Measurements from ENCODE around the gene ANKRD11.
"Not testable (repeated sequence)": the region's sequence is repeated elsewhere in the genome, so short reads cannot be mapped to it uniquely, and the experiment has no call there.

ANKRD11 gene

DNA sequence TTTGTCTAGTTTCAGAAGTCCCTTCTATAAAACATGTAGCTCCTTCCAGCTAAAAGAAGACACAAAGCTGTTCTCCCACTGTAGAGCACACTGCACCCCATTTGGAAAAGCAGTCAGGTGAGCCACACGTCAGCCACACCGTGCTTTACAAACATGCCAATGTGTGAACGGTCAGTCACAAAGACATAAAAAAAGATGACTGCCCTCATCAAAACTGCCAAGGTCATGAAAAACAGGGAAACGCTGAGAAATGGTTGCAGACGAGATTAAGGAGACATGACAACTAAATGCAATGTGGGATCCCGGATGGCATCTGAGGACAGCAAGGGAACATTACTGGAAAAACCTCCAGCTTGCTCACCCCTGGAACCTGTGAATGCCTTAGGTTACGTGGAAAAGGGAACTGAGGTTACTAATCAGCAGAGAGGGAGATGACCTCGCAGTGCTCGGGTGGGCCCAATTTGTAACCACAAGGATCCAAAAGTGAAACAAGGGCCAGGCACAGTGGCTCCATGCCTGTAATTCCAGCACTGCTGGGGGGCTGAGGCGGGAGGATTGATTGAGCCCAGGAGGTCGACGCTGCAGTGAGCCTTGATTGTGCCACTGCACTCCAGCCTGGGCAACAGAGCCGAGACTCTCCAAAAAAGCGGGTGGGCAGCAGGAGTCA is 8.1 kb downstream of the ANKRD11 start:
- in situ Hi-C loops (cut with MboI; ENCODE audit: low sequenced_read_pairs), result no loop called here

DNA sequence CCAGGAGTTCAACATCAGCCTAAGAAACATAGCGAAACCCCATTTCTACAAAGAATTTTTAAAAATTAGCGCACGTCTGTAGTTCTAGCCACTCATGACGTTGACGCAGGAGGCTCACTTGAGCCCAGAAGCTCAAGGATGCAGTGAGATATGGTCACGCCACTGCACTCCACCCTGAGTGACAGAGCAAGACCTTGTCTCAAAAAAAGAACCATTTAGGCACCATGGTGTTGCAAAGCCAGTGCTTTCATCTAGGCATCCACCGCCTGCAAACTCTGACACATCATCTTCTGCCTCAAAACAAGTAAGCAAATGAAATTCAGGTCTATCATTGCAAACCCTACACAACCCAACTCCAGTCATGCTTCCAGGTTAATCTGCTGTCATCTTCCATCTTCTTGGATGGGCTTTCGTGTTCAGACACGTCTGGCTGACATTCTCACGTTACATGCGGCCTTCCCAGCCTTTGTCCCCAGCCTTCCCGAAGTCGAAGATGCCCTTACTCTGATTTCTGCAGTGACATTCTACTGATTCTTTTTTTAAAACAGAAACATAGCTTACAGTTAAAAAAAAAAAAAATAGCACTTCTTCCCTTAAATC is 8.9 kb downstream of the ANKRD11 start:
- in situ Hi-C loops (cut with MboI; ENCODE audit: low sequenced_read_pairs), result no loop called here

DNA sequence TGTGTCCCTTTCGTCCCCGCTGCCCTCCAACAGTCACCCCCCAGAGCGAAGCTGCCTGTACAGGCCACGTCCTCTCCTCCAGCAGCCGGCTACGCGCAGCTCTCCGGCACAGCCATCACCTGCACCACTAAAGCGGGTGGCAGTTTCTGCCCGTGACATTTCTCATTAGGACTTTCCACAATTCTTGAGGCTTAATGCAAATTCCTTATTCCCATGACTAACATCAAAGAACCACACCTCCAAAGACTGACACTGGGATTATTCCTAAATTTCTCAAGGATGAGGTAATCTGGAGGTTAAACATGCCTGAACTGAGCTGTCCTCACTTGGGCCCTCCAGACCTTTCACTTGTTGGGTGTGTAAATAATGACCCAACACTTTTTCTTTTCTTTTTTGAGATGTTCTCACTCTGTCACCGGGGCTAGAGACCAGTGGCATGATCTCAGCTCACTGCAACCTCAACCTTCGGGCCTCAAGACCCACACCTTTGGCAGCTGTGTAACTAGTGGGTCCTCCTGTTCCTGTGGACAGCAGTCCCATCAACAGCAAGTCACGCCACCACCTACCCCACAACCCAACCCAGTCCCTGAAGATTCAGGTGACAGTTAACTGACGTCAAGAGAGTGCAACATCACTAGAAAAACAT is 11.7 kb downstream of the ANKRD11 start:
- in situ Hi-C loops (cut with MboI; ENCODE audit: low sequenced_read_pairs), result no loop called here

DNA sequence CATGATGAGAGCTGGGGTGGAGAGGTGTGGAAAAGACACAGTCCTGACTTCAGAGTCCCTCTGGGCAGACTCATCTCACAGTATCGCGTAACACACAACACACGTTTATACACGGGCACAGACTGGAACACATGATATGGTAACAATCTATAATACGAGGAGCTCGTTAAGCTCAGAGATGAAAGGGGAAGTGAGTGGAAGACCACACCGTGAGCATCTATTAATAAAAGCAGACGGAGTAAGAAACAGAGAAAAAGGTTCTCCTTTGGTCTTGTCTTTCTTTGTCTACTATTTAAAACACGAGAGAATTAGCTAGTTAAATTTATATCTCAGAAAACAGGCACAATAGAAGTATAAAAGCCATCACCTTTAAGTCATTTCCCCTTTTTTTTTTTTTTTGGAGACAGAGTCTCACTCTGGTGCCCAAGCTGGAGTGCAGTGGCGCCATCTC is 13.5 kb downstream of the ANKRD11 start:
- in situ Hi-C loops (cut with MboI; ENCODE audit: low sequenced_read_pairs), result no loop called here

DNA sequence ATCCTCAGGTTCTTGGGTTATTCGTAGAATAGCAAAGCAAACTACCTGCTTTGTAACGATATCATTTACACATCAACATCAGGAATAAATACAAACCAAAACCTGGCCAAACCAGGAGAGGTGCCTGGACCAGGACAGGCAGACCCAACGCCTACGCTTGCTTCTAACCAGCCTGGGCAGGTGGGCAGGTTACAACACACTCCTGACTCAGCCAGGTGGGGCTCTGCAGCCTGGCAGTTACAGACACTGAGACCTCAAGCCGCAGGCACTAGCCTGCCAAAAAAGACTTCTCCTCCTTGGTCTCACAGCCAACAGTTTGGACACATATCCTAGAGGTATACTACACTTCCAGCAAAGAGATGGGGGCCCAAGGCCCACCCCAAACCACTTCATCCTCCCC is 14.0 kb downstream of the ANKRD11 start:
- in situ Hi-C loops (cut with MboI; ENCODE audit: low sequenced_read_pairs), result no loop called here

DNA sequence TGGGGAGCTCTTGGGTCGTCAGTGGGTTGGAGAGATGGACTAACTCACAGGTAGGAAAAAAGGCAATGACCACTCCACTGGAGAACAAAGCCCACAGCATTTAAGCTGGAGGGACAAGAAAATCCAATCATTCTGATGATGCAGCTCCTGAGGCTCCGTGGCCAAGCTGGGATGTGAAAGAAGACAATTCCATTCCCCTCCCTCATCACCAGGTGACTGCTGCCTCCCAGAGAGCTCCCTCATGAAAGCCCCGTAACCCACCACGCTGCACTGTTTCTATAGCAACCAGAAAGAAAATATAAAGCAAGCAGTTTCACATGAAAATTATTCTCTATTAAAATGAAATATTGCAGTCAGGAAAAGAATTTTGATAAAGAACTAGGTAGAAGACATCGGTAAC is 15.2 kb downstream of the ANKRD11 start:
- in situ Hi-C loops (cut with MboI; ENCODE audit: low sequenced_read_pairs), result no loop called here

DNA sequence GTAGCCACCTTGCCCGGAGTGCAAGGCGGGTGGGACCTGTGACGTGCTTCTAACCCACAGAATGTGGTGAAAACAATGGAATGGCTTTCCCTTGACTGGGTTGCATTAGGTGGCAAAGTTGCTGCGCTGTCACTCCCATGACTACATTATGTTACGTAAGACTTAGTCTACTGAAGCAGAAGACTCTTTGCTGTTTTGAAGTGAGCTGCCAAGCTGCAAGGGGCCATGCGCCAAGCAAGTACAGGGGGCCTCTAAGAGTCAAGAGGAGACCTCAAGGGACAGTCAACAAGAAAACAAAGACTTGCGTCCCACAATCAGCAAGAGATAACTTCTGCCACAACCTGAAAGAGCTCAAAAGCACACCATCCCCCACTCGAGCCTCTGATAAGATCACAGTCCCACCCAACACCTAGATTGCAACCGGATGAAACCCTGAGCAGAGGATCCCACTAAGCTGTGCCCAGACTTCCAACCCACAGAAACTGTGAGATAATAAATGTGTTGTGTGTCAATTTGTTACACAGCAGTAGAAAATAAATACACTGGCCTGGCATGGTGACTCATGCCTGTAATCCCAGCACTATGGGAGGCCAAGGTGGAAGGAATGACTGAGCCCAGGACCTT is 16.5 kb downstream of the ANKRD11 start:
- in situ Hi-C loops (cut with MboI; ENCODE audit: low sequenced_read_pairs), result no loop called here

DNA sequence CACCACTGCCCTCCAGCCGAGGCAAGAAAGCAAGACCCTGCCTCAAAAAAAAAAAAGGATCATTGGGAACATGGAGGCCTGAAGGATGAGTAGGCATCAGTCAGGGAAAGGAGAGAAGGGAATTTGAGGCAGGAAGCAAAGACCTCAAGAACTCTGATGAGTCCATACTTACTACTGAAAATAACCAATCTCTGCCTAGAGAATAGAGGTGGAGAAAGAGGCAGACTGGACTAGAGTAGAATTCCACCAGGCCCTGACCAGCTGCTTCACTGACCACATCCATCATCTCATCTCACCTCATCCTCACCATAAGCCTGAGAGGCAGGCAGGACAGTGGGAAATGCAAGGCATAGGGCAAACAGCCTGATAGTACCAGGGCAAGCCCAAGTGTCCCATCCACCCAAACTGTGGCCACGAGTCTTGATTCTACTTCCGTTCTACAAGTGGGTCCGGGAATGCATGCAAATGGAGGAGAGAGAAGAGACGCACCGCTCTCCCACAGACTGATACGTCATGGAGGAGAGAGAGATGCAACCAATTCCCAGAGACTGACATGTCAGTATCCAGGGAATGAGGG is 17.1 kb downstream of the ANKRD11 start:
- in situ Hi-C loops (cut with MboI; ENCODE audit: low sequenced_read_pairs), result no loop called here

DNA sequence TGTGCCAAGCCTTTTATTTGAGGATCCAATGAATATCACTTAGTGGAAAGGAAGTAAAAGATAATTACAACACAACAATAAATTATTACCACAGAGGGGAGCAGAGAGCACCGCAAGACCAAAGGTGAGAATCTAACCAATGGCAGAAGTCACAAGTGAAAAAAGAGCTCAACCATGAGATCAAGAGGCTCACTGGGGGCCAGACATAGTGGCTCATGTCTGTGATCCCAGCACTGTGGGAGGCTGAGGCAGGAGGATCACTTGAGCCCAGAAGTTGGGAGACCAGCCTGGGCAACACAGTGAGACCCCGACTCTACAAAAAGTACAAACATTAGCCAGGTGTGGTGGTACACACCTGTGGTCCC is 17.7 kb downstream of the ANKRD11 start:
- in situ Hi-C loops (cut with MboI; ENCODE audit: low sequenced_read_pairs), result no loop called here

DNA sequence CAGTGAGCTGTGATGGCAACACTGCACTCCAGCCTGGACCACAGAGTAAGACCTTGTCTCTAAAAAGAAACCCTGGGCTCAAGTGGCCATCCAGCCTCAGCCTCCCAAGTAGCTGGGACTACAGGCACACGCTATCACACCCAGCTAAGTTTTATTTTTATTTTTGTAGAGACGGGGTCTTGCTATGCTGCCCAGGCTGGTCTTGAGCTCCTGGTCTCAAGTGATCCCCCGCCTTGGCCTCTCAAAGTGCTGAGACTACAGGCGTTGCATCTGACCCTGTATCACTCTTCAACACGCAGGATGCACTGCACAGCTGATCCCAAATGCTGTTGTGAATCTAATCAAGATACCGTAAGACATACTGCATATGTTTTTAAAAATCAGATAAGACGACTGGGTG is 23.0 kb downstream of the ANKRD11 start:
- in situ Hi-C loops (cut with MboI; ENCODE audit: low sequenced_read_pairs), result no loop called here

DNA sequence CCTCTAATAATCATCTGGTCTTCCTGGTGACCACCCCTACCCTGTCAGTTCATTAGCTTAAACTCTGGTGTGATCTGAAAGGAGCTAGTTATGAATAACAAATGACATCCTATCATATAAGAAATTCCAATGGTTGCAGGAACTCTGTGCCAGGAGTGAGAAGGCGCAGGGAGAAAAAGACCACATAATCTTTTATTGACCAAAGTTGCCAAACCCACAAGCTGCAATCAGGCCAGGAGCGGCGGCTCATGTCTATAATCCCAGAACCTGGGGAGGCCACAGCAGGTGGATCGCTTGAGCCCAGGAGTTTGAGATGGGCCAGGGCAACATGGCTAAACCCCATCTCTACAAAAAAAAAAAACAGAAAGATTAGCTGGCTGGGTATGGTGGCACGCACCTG is 23.4 kb downstream of the ANKRD11 start:
- in situ Hi-C loops (cut with MboI; ENCODE audit: low sequenced_read_pairs), result no loop called here

DNA sequence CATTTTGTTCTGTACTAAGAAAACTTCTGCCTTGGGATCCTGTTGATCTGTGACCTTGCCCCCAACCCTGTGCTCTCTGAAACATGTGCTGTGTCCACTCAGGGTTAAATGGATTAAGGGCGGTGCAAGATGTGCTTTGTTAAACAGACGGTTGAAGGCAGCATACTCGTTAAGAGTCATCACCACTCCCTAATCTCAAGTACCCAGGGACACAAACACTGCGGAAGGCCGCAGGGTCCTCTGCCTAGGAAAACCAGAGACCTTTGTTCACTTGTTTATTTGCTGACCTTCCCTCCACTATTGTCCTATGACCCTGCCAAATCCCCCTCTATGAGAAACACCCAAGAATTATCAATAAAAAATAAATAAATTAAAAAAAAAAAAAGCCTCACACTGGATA is 27.0 kb downstream of the ANKRD11 start:
- in situ Hi-C loops (cut with MboI; ENCODE audit: low sequenced_read_pairs), result not testable (repeated sequence)

DNA sequence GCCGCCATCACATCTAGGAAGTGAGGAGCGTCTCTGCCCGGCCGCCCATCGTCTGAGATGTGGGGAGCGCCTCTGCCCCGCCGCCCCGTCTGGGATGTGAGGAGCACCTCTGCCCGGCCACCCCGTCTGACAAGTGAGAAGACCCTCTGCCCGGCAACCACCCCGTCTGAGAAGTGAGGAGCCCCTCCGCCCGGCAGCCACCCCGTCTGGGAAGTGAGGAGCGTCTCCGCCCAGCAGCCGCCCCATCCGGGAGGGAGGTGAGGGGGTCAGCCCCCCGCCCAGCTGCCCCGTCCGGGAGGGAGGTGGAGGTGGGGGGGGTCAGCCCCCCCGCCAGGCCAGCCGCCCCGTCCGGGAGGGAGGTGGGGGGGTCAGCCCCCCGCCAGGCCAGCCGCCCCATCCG is 27.7 kb downstream of the ANKRD11 start:
- in situ Hi-C loops (cut with MboI; ENCODE audit: low sequenced_read_pairs), result not testable (repeated sequence)

DNA sequence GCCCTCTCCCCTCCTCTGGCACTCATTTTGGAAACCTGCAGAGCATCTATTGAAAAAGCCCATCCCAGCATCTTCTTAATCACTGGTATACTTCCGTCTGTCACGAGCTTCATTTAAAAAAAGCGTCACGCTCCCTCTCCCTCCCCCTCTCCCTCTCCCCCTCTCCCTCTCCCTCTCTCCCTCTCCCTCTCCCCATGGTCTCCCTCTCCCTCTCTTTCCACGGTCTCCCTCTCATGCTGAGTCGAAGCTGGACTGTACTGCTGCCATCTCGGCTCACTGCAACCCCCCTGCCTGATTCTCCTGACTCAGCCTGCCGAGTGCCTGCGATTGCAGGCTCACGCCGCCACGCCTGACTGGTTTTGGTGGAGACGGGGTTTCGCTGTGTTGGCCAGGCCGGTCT is 28.5 kb downstream of the ANKRD11 start:
- in situ Hi-C loops (cut with MboI; ENCODE audit: low sequenced_read_pairs), result not testable (repeated sequence)

DNA sequence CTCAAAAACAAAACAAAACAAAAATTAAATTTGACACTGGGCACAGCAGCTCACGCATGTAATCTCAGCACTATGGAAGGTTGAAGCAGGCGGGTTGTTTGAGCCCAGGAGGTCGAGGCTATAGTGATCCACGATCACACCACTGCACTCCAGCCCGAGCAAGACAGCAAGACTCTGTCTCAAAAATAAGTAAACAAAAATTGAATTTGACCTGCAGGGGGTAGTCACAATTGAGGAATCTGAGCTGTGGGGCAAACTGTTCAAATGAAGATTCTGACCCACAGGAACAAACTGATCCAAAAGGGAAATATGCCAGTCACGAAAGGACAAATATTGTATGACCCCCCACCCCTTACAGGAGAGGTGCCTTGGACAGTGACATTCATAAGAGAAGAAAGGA is 29.8 kb downstream of the ANKRD11 start:
- in situ Hi-C loops (cut with MboI; ENCODE audit: low sequenced_read_pairs), result no loop called here

DNA sequence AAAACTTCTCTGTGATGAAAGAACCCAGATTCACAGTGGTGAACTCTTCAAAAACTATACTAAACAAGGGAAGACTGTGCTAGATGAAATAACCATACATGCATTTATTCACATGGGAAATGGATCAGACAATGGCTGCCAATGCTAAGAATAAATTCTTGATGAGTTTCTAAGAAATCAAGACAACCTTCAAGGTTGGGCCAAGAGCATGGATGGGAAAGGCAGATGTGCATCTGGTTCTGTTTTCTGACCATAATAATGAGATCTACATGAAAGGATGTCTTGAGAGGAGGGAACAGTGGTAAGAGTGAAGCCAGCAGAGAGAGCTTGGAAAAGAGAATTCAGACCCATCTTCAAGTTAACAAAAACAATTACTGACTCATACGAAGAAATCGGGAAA is 31.4 kb downstream of the ANKRD11 start:
- in situ Hi-C loops (cut with MboI; ENCODE audit: low sequenced_read_pairs), result no loop called here

DNA sequence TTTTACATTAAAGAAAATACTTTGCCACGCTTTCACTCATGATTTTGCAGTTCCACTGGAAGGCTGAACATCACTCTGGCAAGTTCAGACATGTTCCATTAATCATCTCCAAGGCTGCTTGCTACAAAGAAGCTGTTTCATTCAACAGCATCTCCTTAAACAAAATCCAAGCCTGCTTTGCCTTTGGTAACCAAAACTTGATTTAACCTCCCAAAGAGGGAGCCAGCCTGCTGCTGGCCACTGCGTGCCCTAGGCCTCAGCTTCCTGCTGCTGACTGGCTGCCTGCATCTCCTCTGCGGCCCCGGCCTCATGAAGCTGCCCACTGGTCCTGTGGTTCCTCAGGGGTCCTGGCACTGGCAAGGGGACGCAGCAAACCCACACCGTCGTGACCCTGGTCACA is 31.8 kb downstream of the ANKRD11 start:
- in situ Hi-C loops (cut with MboI; ENCODE audit: low sequenced_read_pairs), result no loop called here

DNA sequence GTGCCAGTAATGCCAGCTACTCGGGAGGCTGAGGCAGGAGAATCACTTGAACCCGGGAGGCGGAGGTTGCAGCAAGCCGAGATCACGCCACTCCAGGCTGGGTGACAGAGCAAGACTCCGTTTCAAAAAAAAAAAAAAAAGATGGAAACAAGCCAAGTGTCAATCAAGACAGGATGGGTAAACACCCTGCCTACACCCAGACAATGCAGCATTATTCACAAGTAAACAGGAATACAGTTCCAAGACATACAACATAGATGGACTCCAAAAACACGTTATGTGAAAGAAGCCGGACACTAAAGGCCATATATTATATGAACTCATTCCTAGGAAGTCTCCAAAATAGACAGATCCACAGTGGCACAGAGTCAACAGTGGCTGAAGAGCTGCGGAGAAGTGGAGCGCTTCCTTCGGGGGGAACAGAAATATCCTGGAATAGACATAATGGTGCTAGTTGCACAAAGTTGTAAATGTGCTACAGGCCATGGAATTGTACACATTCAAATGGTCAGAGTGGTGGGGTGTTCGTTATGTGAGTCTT is 33.9 kb downstream of the ANKRD11 start:
- in situ Hi-C loops (cut with MboI; ENCODE audit: low sequenced_read_pairs), result no loop called here

DNA sequence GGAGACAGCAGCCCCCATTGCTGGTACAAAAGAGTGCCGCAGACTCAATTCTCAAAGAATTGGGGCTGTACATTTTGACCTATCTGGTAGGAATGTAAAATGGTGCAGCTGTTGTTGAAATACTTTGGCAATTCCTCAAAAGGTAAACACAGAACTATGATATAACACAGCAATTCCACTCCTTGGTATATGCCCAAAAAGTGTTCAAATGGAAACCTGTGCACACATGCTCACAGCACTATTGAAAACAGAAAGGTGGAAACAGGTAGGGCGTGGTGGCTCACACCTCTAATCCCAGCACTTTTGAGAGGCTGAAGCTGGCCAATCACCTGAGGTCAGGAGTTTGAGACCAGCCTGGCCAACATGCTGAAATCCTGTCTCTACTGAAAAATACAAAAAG is 34.7 kb downstream of the ANKRD11 start:
- in situ Hi-C loops (cut with MboI; ENCODE audit: low sequenced_read_pairs), result no loop called here

DNA sequence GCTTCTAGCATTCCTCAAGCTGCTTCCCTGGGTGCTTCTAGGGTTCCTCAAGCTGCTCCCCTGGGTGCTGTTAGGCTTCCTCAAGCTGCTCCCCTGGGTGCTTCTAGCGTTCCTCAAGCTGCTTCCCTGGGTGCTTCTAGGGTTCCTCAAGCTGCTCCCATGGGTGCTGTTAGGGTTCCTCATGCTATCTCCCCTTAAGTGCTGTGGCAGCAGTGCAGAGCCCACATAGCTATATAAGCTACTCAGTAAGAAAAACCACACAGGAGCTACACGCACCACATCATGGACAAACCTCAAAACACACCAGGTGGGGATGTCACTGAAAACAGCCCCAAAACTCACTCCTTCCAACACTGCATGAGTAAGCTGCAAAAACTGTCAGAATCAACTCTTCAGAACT is 35.2 kb downstream of the ANKRD11 start:
- in situ Hi-C loops (cut with MboI; ENCODE audit: low sequenced_read_pairs), result no loop called here

DNA sequence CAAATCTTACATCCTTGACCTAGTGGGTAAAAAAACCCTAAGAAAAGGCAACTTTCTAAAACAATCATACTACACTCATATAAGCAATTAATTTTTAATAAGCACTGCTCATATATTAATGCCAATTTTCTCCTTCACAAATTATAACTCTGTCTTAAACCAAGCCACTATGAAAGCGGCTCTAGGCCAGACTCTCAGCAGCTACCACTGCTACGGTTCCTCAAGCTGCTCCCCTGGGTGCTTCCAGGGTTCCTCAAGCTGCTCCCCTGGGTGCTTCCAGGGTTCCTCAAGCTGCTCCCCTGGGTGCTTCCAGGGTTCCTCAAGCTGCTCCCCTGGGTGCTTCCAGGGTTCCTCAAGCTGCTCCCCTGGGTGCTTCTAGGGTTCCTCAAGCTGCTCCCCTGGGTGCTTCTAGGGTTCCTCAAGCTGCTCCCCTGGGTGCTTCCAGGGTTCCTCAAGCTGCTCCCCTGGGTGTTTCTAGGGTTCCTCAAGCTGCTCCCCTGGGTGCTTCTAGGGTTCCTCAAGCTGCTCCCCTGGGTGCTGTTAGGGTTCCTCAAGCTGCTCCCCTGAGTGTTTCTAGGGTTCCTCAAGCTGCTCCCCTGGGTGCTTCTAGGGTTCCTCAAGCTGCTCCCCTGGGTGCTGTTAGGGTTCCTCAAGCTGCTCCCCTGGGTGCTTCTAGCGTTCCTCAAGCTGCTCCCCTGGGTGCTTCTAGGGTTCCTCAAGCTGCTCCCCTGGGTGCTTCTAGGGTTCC is 35.8 kb downstream of the ANKRD11 start:
- in situ Hi-C loops (cut with MboI; ENCODE audit: low sequenced_read_pairs), result not testable (repeated sequence)
